NCI-H1105 treated with DMSO at 0.1 percent for 48 hours (cell line): ENCODE results near the gene HOXA6.

Experiments used
- DNase-seq: peaks from one replicate; lab custom pipeline; 2025; lab: John Stamatoyannopoulos, UW

The HOXA6 gene

DNA sequence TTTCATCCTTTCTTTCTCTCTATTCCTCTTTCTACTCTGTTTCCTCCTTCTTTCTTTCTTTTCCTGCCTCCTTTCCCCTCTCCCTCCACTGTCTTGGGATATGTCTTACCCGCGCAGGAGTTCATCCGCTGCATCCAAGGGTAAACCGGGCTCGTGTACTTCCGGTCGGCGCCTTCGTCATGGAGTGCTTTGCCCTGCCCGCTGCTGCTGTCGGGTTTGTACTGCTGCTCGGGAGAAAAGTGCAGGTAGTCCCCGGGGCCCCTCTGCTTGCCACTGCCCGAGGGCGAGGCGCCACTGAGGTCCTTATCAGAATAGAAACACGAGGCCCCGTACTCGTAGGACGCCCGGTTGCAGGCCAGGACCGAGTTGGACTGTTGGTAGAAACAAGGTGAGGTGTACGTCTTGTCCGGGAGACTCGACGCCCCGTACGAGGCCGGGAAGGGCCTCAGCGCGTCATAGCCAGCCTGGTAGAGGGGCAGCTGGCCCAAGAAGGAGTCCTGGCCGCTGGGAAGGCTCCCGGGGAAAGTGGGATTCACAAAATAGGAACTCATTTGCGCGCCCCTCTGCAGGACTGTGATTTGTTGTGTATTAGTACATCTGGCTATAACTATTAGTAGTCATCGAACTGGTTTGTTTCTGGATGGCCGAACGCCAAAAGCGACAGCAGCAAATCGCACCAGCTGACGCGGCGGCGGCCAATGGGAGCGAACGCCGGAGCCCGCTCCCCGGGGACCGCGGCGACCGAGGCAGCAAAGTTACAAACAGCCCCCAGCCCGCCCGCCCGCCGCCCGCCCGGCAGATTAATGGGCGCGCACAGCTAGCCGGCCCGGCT is at the start of gene HOXA6:
Gene HOXA6 (minus strand): TSS at position 576 of the 832 bp plus-strand sequence. CDS start 25 bp downstream, at position 551.
- DNase-seq: peak; percentile 79

DNA sequence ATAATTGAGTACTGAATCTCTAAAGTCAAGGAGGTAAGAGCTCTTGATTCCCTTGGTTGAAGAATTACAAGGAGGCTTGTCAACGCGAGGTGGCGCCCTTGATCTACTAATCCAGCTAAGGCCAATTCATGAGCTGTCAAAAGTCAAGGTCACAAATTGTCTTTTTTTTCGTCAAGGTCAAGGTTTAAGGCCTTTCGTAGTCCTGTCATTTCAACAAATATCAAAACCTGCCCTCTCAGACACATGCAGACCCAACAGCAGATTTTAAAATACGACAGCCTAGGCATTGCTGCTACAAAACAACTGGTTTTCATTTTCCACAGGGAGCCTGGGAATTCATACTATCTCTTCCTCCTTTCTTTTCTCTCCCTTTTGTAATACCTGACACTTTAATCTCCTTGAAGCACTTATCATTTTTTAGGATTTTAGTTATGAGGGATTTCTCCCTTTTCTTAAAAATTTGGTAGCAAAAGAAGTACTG is 48.8 kb upstream of the HOXA6 start:
- peak; percentile 73 for DNase-seq

DNA sequence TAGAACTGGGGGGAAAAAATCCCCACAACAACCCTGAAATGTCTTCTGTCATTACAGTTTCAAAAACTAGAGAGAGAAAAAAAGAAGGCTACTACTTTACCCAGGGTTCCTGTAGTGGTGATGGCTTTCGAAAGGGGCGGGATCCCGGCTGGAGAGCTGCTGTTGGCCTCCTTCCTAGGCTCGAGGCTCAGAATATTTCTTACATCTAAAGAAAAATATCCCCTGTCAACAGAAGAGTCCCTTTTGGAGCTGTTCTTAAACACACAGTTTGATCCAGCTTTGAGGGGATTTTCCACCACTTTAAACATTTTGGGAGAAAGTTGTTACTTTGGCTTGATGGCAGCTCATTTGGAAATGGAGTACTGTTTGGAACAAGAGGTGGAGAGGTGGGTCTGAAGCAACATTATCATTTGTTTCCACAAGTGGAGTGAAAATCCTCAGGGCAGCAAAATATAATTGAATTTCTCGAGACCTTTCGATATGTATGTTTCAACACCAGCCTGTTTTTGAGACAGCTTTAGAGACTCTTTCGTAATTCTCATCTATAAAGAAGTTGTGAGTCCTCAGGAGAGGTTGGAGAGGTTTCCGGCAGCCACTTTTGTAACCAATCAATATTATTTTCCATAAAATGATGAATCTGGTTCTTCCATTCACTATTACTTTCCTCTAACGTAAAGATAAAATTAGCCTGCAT is 47.3 kb upstream of the HOXA6 start:
- DNase-seq: no peak

DNA sequence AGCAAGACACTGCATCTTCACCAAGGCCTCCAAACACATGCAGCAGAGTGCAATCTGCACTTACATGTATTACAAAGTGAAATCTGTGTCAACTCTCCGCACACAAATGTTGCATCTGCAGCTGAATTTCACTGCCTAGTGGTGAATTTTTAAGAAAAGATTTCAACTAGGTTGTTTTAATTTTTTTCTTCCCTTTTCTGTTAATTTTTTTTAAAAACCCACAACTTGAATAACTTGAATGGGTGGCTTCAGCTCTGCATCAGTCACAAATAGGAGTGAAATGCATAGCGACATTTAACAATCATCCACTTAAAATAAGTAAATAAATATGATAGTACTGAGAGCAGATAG is 46.4 kb upstream of the HOXA6 start:
- DNase-seq: no peak

DNA sequence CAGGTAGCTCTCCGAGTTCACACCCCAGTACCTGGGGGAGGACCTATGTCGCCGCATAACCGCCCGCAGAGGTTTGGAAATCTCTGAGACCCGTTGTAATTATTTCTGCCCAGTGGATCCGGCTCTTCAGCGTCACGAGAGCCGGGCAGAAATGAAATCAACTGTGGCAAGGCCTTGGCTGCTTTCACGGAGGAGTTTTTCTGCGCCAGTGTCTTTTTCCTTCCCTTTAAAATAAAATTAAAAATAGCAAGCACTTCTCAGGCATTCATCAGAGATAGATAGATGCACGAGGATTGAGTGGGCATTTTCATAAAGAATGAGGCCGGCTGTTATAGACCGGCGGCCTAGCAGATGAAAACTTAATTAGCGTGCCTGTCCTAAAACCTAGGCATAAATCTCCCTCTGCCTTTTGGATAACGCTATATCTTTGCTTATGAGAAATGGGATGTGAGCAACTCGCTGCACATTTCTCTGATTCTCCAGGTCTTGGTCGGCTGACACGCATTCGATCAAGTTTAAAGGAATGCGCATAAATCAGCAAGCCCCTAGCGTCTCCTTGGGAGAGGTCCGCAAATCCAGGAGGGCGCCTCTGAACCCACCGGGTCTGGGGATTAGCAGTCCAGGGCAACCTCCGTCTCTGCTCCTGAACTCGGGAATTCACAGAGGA is 45.9 kb upstream of the HOXA6 start:
- DNase-seq: no peak

DNA sequence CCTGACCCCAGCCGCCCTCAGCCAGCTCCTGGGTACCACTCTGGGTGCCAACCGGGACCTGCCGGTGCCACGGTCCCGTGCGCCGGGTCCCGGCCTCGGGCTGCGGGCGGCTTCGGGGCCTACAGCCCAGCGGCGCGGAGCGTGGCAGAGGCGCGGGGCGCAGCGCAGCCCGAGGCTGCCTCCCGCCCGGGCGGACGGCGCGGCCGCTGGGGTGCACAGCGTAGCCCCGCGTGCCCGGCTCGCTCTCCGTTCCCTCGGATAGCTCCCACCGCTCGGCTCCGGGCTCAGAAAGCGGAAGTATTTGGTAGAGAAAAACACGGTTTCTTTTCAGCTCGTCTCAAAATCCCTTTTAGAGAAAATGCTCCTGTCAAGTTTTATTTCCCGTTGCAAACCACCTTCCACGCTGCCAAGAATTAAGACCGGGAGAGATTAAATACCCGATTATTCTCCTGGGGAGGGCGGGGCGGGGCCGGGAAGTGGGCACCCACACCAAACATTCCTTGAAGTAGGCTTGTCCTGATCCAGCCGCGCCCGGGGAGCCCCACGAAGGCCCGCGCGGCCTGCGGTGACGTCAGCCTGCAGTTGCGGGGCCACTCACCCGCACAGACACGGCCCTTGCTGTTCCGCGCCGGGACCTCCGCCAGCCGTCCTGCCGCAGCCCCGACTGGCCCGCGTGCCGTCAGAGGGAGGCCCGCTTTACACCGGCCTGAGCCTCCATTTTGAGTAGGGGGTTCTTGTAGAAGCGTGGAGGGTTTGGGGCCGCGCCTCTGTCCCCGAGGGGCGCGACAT is 45.2 kb upstream of the HOXA6 start:
- DNase-seq: no peak

DNA sequence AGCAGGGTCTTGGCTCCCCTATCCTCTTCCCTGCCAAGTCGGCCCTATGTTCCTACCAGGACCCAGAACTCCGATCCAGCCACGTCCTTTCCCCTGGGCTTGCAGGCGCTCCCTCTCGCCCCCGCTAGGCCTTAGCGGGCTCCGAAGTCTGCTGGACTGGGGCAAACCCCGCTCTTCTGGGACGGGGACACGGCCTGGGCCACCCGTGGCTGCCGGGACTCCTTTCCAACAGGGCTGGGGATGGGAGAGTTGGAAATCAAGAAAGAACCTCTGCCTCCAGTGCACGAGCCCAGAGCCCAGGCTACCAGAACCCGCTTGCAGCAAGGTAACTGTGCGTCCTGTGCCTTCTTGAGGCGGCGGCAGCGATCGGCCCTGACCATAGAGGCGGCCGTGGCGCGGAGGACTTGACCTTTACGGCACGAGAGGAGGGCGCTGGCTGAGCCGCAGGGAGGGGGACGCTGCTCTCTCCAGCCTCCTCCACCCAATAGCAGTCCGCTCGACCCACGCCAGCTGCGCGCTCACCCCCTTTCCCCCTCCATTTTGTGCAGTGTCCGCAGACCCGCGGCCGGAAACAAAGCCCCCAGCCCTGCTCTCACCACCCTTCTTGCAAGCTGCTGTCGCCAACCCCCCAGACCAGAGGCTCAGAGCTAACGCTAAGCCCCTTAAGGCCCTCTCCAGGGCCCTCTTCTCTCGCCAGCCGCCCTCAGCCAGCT is 44.4 kb upstream of the HOXA6 start:
- no peak for DNase-seq

DNA sequence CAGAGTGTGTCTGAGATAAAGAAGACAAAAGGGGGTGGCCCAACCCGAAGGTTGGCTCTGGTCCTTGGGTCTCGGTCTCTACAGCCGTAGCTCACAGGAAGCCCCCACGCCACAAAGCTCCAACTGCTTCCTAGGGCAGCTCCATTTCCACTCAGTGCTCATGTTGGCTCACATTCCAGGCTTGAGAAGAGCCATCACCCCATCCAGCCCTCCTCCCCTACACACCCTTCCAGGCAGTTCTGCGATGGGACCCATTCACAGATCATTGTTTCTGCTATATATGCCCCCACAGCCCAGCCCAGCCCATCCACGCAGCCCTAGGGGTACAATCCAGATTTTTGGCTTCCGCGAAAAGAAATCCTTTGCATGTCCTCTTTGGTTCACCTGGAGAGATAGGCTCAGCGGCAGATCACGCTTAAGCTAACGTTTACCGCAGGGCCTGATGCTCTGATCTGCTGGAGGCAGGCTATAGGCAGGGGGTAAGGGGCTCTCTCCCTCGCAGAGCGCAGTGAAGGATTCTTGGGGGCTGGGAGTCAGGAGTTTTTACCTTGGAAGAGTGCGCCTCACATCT is 43.7 kb upstream of the HOXA6 start:
- DNase-seq: no peak

DNA sequence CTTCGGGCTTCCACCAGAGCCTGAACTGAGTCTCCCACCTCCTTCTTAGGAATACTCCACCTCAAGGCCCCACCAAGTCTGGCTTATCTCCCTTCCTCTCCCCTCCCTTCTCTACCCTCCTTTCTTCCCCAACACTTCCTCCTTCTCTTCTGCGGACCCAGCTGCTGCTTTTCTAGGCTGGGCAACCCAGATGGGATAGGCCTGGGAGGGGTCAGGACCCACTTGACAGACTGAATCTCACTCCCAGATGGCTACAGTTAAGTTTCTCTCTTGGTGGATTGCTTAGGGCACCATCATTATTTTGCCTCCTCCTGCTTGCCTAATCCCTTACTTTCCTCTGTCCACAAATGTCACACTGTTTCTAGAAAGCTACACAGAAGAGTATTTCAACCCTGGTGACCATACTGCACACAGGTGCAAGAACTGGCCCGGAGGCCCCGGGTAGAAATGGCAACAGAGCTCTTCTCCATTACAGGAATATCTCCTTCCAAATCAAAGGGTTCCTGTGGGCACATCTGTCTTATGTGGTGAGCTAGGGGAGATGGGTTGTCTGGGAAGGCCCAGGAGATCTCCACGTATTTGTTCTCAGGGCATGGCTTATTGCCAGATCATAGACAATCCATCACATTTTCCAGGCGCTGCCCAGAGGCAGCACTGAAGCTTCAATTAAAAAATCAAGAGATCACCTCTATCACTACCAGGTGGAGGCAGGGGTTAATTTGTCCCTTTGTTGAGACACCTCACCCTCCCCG is 42.6 kb upstream of the HOXA6 start:
- no peak for DNase-seq

DNA sequence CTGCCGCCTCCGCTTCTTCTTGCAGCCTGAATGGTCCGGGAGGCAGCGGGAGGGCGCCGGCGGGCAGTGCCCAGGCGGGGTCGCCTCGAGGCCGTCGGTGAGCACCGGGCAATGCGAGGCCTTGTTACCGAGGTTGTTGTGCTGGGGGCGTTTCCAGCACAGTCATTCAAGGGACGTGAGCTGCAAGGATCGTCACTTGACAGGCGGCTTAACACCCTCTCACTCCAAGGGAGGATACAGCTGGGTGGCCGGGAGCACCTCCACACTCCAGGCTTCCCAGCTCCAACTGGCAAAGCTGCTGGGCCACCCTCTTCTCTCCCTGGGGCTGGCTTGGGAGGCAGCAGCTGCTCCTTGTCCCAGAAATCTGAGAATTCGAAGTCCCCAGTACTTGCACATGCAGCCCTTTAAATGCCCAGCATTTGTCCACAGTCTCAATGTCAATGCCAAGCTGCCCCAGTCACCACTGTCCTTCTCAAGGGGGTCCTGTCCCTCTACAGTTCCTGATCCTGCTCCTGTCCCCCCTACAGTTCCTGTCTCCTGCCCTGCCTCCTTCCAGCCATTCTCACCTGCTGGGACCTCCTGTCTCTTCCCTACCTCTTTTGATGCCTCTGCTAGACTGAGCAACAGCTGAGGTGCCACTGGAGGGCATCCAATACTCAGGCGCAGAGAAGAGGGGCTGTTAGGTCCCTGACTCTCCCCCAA is 41.9 kb upstream of the HOXA6 start:
- DNase-seq: no peak

DNA sequence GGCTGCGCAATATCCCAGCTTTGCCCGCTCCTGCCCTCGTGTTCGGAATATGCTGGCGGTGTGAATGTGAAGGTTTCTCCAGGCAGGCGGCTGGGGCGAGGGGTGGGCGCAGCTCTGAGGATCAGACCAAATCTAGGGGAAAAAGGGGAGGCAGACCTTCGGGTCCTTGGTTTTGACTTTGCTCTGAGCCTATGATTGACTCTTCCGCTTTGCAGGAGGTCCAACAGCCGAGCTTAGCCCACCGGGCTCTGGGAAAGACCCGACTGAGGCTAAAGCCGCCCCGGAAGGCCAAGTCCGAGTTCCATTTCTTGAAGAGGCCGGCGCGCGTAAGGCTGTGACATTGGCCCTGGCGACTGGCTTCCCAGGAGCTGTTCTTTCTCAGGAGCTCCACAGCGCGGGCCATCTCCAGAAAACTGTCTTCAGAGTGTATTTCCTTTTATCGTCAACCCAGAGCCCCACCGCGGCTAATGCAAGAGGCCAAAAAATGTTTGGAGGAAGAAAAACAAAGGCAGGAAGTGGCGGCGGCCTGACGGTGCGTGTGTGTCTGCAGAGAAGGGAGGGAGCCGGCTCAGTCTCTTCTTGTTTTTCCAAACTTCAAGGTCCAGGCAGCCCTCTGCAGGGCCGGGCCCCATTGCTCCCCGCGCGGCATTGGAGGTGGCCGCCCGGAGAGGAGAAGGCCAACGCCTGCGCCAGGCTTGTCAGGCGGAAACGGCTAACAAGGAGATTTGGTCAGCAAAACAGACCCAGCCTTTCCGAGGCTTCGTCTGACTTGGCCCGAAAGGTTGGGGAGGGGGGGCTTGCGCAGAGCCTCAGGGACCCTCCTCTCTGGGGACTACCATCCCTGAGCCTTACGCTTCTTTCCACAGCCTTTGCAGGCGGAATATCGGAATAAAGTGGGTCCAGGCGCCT is 41.1 kb upstream of the HOXA6 start:
- DNase-seq: no peak

DNA sequence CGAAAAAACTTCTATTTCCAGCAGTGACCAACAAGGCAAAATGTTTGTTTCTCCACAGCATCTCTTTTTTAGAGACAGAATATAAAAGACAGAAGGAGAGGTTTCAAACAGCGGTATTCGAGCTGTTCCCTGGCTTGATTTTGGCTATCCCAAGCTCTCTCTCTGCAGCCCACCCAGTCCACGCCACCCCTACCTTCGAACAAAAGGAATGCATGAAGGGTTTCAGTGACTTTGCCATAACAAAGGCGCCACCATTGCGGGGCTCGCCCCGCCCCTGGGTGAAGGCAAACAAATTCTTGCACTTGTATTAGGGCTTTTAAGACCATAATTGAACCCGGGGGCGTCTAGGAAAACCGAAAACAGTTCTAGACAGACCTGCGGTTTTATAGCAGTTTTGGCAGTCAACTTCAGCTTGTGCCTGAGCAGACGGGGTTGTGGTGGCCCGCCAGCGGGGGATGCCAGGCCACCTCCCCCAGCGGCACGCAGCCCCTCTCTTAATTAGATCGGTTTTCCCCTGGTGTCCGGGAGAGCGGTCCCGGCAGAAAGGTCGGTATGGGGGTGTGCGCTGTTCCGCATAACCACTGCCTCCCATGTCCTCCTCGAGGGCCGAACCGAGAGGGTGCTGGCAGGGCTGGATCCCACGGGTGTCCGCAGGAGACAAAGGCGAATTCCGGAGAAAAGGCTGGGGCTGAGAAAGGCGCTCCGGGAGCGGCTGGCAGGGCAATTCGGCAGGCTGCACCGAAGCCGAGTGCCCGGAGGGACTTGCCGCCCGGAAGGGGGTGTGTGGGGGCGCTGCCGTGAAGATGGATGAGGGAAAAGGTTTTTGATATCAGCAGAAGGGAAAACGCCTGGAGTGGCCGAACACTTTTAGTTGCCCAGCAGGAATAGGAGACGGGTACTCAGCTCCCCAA is 40.2 kb upstream of the HOXA6 start:
- DNase-seq: no peak

DNA sequence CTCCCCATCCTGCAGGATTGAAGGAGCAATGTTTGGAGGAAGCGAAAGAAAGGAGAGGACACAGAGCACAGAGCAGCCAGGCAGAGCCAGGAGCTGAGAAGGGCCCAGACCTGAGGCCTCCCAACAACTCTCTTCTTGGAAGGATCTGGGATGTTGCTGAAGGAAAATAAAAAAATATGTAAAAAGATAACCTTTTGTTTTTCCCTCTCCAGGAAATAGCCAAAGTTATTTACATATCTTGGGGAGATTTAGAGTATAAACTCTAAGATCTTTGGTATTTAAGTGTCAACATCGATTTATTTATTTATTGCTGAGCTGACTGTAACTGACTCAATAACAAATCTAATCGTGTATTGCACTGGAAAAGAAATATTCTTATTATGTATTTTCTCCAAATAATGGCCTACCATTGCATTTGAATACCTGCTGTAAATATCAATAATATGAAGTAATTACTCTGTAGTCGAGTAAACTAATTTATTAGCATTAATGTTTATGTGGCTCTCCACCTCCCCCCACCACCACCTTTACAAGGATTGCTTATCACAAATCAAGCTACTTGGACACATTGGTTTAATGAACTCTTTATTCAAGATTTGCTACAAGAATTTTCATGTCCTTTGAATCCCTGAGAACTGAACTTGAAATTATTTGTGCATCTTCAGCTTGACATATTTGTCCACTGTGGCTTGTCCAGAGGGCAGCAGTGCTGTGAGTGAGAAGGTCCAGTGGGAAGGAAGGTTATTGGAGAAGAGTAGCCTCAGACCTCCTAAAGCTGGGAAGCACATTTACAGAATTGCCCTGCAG is 39.3 kb upstream of the HOXA6 start:
- DNase-seq: no peak

DNA sequence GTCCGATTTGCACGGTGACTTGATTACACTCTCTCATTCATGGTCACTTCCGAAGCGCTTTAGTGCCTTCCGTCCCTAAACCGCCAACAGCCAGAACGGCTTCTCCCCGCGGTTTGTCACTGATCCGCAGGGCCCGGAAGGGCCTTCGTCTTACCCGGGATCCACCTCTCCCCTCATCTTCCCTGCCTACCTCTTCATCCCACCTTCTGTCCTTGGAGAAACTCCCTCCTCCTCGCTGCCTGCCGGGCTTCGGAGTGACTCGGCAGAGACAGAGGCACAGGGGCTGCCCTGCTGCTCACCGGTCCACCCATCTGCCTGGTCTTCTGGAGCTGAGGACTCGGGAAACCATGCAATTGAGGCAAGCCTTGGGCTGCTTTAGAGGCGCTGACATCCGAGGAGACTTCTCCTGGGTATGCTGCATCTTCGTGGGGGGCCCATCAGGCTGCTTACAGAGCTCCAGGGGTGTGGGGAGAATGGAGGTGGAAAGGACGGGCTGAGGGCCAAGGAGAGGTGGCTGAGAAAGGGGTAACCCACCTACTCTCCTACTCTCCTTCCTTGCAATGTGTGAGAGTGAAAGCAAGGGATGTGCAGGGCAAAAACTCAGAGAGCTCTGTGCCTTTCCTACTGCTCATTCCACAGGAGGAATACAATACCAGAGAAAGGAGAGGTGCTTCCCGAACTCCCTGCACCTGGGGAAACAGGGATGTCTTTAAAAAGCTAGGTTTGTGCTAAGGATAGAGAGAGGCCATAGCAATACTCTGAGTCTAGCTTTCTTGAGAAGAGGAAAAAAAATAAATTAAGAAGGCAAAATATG is 38.5 kb upstream of the HOXA6 start:
- no peak for DNase-seq

DNA sequence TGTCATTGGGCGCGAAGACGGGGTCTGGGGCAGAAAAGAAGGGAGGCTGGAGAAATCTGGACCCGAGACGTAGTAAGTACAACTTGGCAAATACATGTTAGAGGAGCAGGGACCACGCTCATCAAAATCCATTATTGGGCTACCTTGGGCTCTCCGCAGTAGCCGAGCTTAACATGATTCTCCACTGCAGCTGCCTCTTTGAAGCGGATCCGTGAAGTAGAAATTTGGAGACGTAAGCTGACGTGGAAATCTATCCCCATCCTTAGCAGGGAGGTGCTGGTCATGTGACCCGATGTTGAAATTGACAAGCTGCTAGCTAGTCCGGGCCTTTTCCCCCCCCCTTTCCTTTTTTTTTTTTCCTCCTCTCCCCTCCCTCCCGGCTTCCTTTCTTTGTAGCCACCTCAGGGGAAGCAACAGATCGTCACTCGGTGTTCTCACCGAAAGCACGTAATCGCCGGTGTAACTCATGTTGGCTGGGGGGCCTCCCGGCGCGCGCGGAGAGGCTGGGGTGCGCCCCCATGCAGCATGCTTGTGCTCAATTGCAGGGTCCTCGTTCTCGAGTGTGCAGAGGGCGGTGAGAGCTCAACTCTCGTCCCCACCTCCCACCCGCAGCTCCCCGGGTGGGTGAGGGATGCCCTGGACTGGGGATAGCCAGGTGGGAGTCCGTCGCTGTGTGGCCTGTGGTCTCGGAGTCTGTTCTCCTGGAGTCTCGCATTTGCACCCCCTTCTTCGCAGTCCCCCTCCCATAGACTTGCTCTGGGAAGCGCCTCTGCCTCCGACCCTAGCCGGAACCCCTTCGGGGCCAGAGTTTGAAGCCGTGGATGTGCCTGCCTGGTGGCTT is 37.7 kb upstream of the HOXA6 start, which contains the start of gene HOXA11:
Gene HOXA11 (minus strand): TSS at position 220 of the 841 bp plus-strand sequence. CDS start 88 bp downstream, at position 132.
- DNase-seq: no peak
